IMR-90 (cell line): ENCODE measurements around the gene GFPT1. TPM values are rescaled to one million over a fixed set of nuclear protein-coding genes. Genes with fewer than 3 reads are reported as not detected.

Experiments
- ATAC-seq: fragments of 200-7000 bp; cut with Tn5 transposase; 2 replicates; pipeline ENCODE4 v1.9.1; 2020; ENCODE audit warnings: low read depth, mild to moderate bottlenecking, moderate library complexity
- BruUV-seq: library from RNA; stranded (reverse); fragments of 400-500 nt; replicated peaks from 2 replicates; lab custom pipeline; 2021; lab: Mats Ljungman, UMichigan
- CTCF ChIA-PET: fragments of 300-600 bp; formaldehyde crosslinking; extraction: SDS; loops from one replicate; lab custom pipeline; 2021; ENCODE audit warnings: antibody characterized with exemption; lab: Yijun Ruan, JAX
- POLR2A ChIA-PET: fragments of 300-600 bp; sonication (Branson Sonifier 250); formaldehyde crosslinking; loops from one replicate; lab custom pipeline; 2022; ENCODE audit warnings: antibody characterized with exemption; ENCODE audit not compliant: unreplicated experiment; lab: Charles Lee
- DNase-seq: peaks from one replicate; pipeline ENCODE4 v3.0.0; 2013
- H2AFZ ChIP-seq: replicated peaks from 2 replicates; pipeline ENCODE3; 2013; ENCODE audit warnings: low read length, mild to moderate bottlenecking; ENCODE audit not compliant: poor library complexity
- H2AK5ac ChIP-seq: 2 replicates; pipeline ENCODE4 v1.6.1; 2013; ENCODE audit warnings: low read depth, low read length, inconsistent platforms
- H2AK9ac ChIP-seq: replicated peaks from 2 replicates; pipeline ENCODE3; 2013; ENCODE audit warnings: mild to moderate bottlenecking, low read depth, low read length, moderate library complexity; ENCODE audit not compliant: poor library complexity
- H2BK120ac ChIP-seq: 2 replicates; pipeline ENCODE4 v1.6.1; 2013; ENCODE audit warnings: low read depth, low read length, inconsistent platforms
- H2BK15ac ChIP-seq: 3 replicates; pipeline ENCODE4 v1.6.1; 2013; ENCODE audit warnings: low read depth, low read length, inconsistent platforms
- H2BK20ac ChIP-seq: 2 replicates; pipeline ENCODE4 v1.6.1; 2013; ENCODE audit warnings: low read depth, mild to moderate bottlenecking, inconsistent platforms, low read length, moderate library complexity
- H2BK5ac ChIP-seq: 2 replicates; pipeline ENCODE4 v1.6.1; 2013; ENCODE audit warnings: mild to moderate bottlenecking, low read depth, low read length, inconsistent platforms; ENCODE audit not compliant: poor library complexity, severe bottlenecking
- H3K14ac ChIP-seq: replicated peaks from 2 replicates; pipeline ENCODE4 v1.6.1; 2013; ENCODE audit warnings: low read depth, low read length, inconsistent platforms
- H3K18ac ChIP-seq: 2 replicates; pipeline ENCODE4 v1.6.1; 2013; ENCODE audit warnings: low read depth, low read length, control low read depth
- H3K23ac ChIP-seq: 2 replicates; pipeline ENCODE4 v1.6.1; 2013; ENCODE audit warnings: low read depth, low read length, inconsistent platforms
- H3K27ac ChIP-seq: 2 replicates; pipeline ENCODE4 v1.5.1; 2013; ENCODE audit warnings: mild to moderate bottlenecking, control low read depth, low read length; ENCODE audit not compliant: insufficient read depth
- H3K27me3 ChIP-seq: 2 replicates; pipeline ENCODE4 v1.6.1; 2013; ENCODE audit warnings: low read length; ENCODE audit not compliant: control insufficient read depth, insufficient read depth
- H3K36me3 ChIP-seq: 2 replicates; pipeline ENCODE4 v1.6.1; 2013; ENCODE audit warnings: low read length, mixed read lengths; ENCODE audit not compliant: control insufficient read depth, insufficient read depth
- H3K4ac ChIP-seq: 2 replicates; pipeline ENCODE4 v1.6.1; 2013; ENCODE audit warnings: low read depth, low read length, inconsistent platforms
- H3K4me1 ChIP-seq: 2 replicates; pipeline ENCODE4 v1.6.1; 2013; ENCODE audit warnings: low read length, mixed read lengths; ENCODE audit not compliant: control insufficient read depth, insufficient read depth
- H3K4me2 ChIP-seq: 2 replicates; pipeline ENCODE4 v1.6.1; 2013; ENCODE audit warnings: low read depth, mild to moderate bottlenecking, control low read depth, low read length, moderate library complexity
- H3K4me3 ChIP-seq: 2 replicates; pipeline ENCODE4 v1.5.1; 2013; ENCODE audit warnings: low read depth, mild to moderate bottlenecking, control low read depth, low read length, moderate library complexity; ENCODE audit not compliant: insufficient read depth
- H3K56ac ChIP-seq: 2 replicates; pipeline ENCODE4 v1.6.1; 2013; ENCODE audit warnings: low read length, inconsistent platforms; ENCODE audit not compliant: insufficient read depth; ENCODE audit errors: extremely low read depth
- H3K79me1 ChIP-seq, 2 experiments: 2 replicates each; pipeline ENCODE4 v1.6.1; 2013; ENCODE audit warnings: low read length in 2 of 2, inconsistent platforms in 1 of 2, low read depth in 1 of 2
- H3K9ac ChIP-seq: 2 replicates; pipeline ENCODE4 v1.6.1; 2013; ENCODE audit warnings: low read depth, low read length, control low read depth
- H3K9me1 ChIP-seq: 2 replicates; pipeline ENCODE4 v1.6.1; 2013; ENCODE audit warnings: low read length, inconsistent platforms; ENCODE audit not compliant: insufficient read depth
- H3K9me3 ChIP-seq: 2 replicates; pipeline ENCODE4 v1.6.1; 2013; ENCODE audit warnings: low read length; ENCODE audit not compliant: control insufficient read depth, insufficient read depth
- H4K20me1 ChIP-seq: 2 replicates; pipeline ENCODE4 v1.6.1; 2013; ENCODE audit warnings: low read length, inconsistent platforms; ENCODE audit not compliant: insufficient read depth
- H4K5ac ChIP-seq: 2 replicates; pipeline ENCODE4 v1.6.1; 2013; ENCODE audit warnings: mild to moderate bottlenecking, low read depth, low read length, control low read depth
- H4K8ac ChIP-seq, 2 experiments: 2 replicates each; pipeline ENCODE4 v1.6.1; 2013; ENCODE audit warnings: low read depth in 2 of 2, low read length in 2 of 2, control low read depth in 1 of 2, inconsistent platforms in 1 of 2
- H4K91ac ChIP-seq: 2 replicates; pipeline ENCODE4 v1.6.1; 2013; ENCODE audit warnings: low read depth, low read length, inconsistent platforms; ENCODE audit not compliant: insufficient read depth
- FOS ChIP-seq: fragments of 150-350 bp; IDR thresholded peaks from 2 replicates; pipeline ENCODE4 v1.6.1; 2016; ENCODE audit warnings: low read depth, low read length
- MAZ ChIP-seq: IDR thresholded peaks from 2 replicates; pipeline ENCODE4 v1.6.1; 2012; ENCODE audit warnings: low read depth, mild to moderate bottlenecking, low read length, improper control_type of control experiment, moderate library complexity, borderline replicate concordance
- MXI1 ChIP-seq: IDR thresholded peaks from 2 replicates; pipeline ENCODE4 v1.6.1; 2012; ENCODE audit warnings: low read depth, mild to moderate bottlenecking, low read length, moderate library complexity, borderline replicate concordance
- POLR2A ChIP-seq: IDR thresholded peaks from 2 replicates; pipeline ENCODE4 v1.6.1; 2012; ENCODE audit warnings: mild to moderate bottlenecking, low read depth, low read length
- RAD21 ChIP-seq: IDR thresholded peaks from 2 replicates; pipeline ENCODE4 v1.6.1; 2012; ENCODE audit warnings: low read length, improper control_type of control experiment
- RCOR1 ChIP-seq: IDR thresholded peaks from 2 replicates; pipeline ENCODE4 v1.6.1; 2012; ENCODE audit warnings: mild to moderate bottlenecking, low read length, improper control_type of control experiment; ENCODE audit not compliant: insufficient replicate concordance
- SMC3 ChIP-seq: fragments of 150-350 bp; IDR thresholded peaks from 2 replicates; pipeline ENCODE4 v1.6.1; 2016; ENCODE audit warnings: low read depth, mild to moderate bottlenecking, antibody characterized with exemption, low read length, moderate library complexity
- whole genome bisulfite sequencing, 2 experiments: methylation state at CpG; one replicate each; pipeline versions ENCODE4 v1.1.5 to v1.1.7; 2013; ENCODE audit warnings: missing lambda C conversion rate in 2 of 2; ENCODE audit not compliant: insufficient read length in 1 of 2; ENCODE audit errors: extremely low coverage in 2 of 2; 5-methylcytosine and 5-hydroxymethylcytosine counted together
- dilution Hi-C: fragments of 300-500 bp; cut with HindIII; formaldehyde crosslinking; loops from one replicate; pipeline ENCODE4 v1.14.3; 2018; ENCODE audit warnings: low sequenced_read_pairs; ENCODE audit not compliant: unreplicated experiment
- in situ Hi-C: fragments of 300-500 bp; cut with MboI; formaldehyde crosslinking; loops from 3 replicates; pipeline ENCODE4 v1.14.3; 2019; ENCODE audit warnings: low sequenced_read_pairs, inconsistent platforms, mixed read lengths
- intact Hi-C: fragments of 100-400 bp; cut with micrococcal nuclease; formaldehyde crosslinking; loops from 2 replicates; pipeline ENCODE4 v1.10.0; 2022
- polyA plus RNA-seq, 3 experiments: library from polyadenylated mRNA; depleted of rRNA; stranded (reverse); fragments of >200 nt; gene quantifications; 2 replicates each; pipeline ENCODE4 v1.2.3, GENCODE V29; 2012; ENCODE audit warnings: low replicate concordance in 1 of 3
- total RNA-seq: library from RNA; depleted of rRNA; stranded (reverse); fragments of >200 nt; gene quantifications from 2 replicates; pipeline ENCODE4 v1.2.3, GENCODE V29; 2012
- TF ChIP-seq, protein P1 (sequence below): fragments of 150-350 bp; IDR thresholded peaks from 2 replicates; pipeline ENCODE4 v1.6.1; 2016; ENCODE audit warnings: low read depth, mild to moderate bottlenecking, low read length, moderate library complexity, borderline replicate concordance

GFPT1 gene
- total and polyA plus RNA-seq, 2 of the 4 experiments (the other 2 are of a cell fraction) = 23.5 to 52.9 TPM

DNA sequence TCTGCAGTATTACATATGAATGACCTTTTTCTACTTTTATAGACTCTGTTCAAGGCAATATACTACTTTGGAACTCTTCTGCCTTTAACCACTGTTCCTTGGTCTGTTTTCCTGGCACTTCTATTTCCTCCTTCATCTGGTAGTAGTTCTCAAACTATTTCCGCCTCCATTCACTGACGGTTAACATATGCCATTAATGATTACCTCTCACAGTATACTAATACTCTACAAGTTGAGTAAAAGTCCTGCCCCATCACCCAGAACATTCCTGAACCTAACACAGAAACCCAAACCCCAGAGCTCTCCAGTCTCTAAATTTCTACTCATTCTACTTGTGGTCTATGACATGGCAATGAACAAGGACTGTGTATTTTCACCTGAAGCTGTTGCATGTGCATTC, 4.5 kb downstream of the GFPT1 start:
- peaks cover 76% of the 10 kb centered on the region for H4K20me1 ChIP-seq
- no peak overlapping the region for H2AK5ac ChIP-seq
- no peak overlapping the region for H3K4me3 ChIP-seq
- H3K9me3 ChIP-seq = no peaks in the 10 kb centered on the region
- no peak for TF ChIP-seq RCOR1
- no peak for TF ChIP-seq MAZ
- no peak for TF ChIP-seq RAD21
- TF ChIP-seq MXI1 = no peak
- TF ChIP-seq, protein P1, sequence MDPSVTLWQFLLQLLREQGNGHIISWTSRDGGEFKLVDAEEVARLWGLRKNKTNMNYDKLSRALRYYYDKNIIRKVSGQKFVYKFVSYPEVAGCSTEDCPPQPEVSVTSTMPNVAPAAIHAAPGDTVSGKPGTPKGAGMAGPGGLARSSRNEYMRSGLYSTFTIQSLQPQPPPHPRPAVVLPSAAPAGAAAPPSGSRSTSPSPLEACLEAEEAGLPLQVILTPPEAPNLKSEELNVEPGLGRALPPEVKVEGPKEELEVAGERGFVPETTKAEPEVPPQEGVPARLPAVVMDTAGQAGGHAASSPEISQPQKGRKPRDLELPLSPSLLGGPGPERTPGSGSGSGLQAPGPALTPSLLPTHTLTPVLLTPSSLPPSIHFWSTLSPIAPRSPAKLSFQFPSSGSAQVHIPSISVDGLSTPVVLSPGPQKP = no peak
- no peak for TF ChIP-seq POLR2A
- no peak for TF ChIP-seq SMC3
- TF ChIP-seq FOS = no peak
- H3K79me1 ChIP-seq = peaks cover 7 to 59% of the 10 kb centered on the region in 2 experiments
- no peak overlapping the region for H2BK15ac ChIP-seq
- intact Hi-C loops = no loop called here
- ChIA-PET CTCF (no interaction called here), POLR2A (no interaction called here)
- H3K4ac ChIP-seq = no peak overlapping the region
- no peak overlapping the region for H3K23ac ChIP-seq
- no peak overlapping the region for H3K18ac ChIP-seq
- BruUV-seq = no TSS peak
- H4K8ac ChIP-seq = no peak overlapping the region
- H2BK120ac ChIP-seq = no peak overlapping the region
- no peak overlapping the region for H2BK5ac ChIP-seq
- H2AFZ ChIP-seq = no peak overlapping the region
- H3K4me2 ChIP-seq = no peak overlapping the region
- no peaks in the 10 kb centered on the region for H3K27me3 ChIP-seq
- DNase-seq = no peak
- H3K14ac ChIP-seq = no peak overlapping the region
- H4K91ac ChIP-seq = no peak overlapping the region
- 100% methylated on average over 2 of the region's 2 CpGs; no CpG with 5 or more reads in 1 of the 2 experiments for WGBS, 2 experiments
- H2AK9ac ChIP-seq = no peak overlapping the region
- H4K5ac ChIP-seq = no peak overlapping the region
- H3K56ac ChIP-seq = no peak overlapping the region
- H2BK20ac ChIP-seq = no peak overlapping the region
- 0 out of 2 replicates have a peak, but pooled peaks cover 1% of the 10 kb centered on the region for H3K36me3 ChIP-seq
- no peak for ATAC-seq
- H3K9me1 ChIP-seq = peaks cover 10% of the 10 kb centered on the region; the same call in 1 of the 2 replicates
- no peak overlapping the region for H3K9ac ChIP-seq
- in situ Hi-C loops = no loop called here
- dilution Hi-C loops = no loop called here
- H3K27ac ChIP-seq = no peak overlapping the region
- peaks cover 4% of the 10 kb centered on the region for H3K4me1 ChIP-seq
